Heart left ventricle (tissue), 13 donors: ENCODE results near the gene FSTL4.

ENCODE experiments used
- POLR2A ChIP-seq, 2 donors: fragments of 450-650 bp; IDR thresholded peaks; one replicate each; pipeline ENCODE4 v1.6.1; 2017; ENCODE audit warnings: antibody characterized with exemption in 2 of 2, mild to moderate bottlenecking in 2 of 2, moderate library complexity in 2 of 2
- TF ChIP-seq, protein P1 (sequence below), 12 donors: fragments of 200-600 bp; sonication (generic) in 4 of 12; IDR thresholded peaks; one replicate each; pipeline versions ENCODE4 v1.5.0 to v1.8.0; 2018 to 2022; ENCODE audit warnings: antibody characterized with exemption in 12 of 12, mild to moderate bottlenecking in 5 of 12
- donor health status: ischemic (EF 13 %, LVEDD 7.1; RV severe dilation, severe dysfunction).
- donor health status: DM: no; HTN: yes; CAD: no.
- donor health status: DM: no; HTN: no; CAD: no.
- donor health status: ischemic (EF 25% LVEDD 6.9; RV normal size, moderate dysfunction).
- donor health status: ischemic (EF 25% LVEDD 5.7; RV mildly dilated, moderate dysfunction).
- donor health status: ischemic (EF 35%, LVEDD 5.7; RV mildly dilated, moderate dysfunction).
- donor health status: nonischemic (EF 11% LVEDD 7.7; RV severe dilation, severe dysfunction).
- donor health status: DM: yes; HTN: yes; CAD: no.
- donor health status: PGD.
- donor health status: ischemic (EF 29% LVEDD 5.4; RV normal size, mild dysfunction).
- donor health status: nonischemic (EF 23%, LVEDD 6.1; RV moderate dilation, normal function).

DNA sequence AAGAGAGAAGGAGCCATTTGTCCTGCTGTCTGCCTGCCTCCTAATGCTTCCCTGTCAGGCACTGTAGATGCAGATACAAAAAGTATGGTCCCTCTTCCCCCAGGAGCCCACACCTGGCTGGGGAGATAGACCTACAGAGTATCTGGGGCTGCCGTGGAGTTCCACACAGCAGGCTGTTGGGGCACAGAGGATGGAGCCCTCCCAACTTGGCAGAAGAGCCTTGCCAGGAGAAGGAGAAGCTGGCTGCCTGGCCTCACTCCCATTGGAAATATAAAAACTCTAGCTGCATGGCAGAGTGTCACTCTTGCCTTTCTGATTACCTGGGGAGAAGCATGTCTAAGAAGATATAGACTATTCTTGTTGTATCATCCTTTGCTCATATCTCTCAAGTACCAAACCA is 160.4 kb downstream of the FSTL4 start:
- TF ChIP-seq, protein P1, sequence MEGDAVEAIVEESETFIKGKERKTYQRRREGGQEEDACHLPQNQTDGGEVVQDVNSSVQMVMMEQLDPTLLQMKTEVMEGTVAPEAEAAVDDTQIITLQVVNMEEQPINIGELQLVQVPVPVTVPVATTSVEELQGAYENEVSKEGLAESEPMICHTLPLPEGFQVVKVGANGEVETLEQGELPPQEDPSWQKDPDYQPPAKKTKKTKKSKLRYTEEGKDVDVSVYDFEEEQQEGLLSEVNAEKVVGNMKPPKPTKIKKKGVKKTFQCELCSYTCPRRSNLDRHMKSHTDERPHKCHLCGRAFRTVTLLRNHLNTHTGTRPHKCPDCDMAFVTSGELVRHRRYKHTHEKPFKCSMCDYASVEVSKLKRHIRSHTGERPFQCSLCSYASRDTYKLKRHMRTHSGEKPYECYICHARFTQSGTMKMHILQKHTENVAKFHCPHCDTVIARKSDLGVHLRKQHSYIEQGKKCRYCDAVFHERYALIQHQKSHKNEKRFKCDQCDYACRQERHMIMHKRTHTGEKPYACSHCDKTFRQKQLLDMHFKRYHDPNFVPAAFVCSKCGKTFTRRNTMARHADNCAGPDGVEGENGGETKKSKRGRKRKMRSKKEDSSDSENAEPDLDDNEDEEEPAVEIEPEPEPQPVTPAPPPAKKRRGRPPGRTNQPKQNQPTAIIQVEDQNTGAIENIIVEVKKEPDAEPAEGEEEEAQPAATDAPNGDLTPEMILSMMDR (IDR thresholded peaks at IDR 0.05) = no peak
- TF ChIP-seq POLR2A (IDR thresholded peaks at IDR 0.05) = no peak
